Measurements from ENCODE around the gene PALLD. TPM values are rescaled to one million over a fixed set of nuclear protein-coding genes. Genes with fewer than 3 reads are reported as not detected.
"Not testable (repeated sequence)": the region's sequence is repeated elsewhere in the genome, so short reads cannot be mapped to it uniquely, and the experiment has no call there.

The PALLD gene
- total RNA-seq: 100 to 1,000 TPM; 705 to 752 TPM

DNA sequence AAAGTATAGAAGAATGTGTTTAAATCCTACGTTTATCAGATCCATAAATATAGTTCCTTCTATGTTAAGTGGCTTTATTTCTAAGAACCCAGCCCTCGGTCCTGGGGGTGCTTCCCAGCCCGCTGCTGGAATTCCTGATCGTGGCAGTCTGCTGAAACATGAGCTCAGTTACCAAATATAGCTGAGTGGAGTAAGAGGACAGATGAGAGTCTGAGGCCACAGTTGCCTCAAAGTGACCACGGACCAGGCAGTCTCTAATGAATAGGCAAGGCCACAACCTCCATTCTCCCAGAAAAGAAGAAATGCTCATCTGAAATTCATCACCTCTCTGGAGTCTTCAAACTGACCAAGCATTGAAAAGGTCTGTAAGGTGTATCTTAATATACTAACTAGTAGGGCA is at the start of gene PALLD:
TSS of gene PALLD (plus strand) at position 219 of the 400 bp plus-strand sequence.
- H3K4me1 ChIP-seq (ENCODE audit: control insufficient read depth in 1 of 2, low read depth in 2 of 2): no peaks in the 10 kb centered on the region
- no peak within 1 kb of the TSS for H3K4me3 ChIP-seq
- no peak for ATAC-seq (ENCODE audit: insufficient number of reproducible peaks, low FRiP score, low read depth)
- H3K27me3 ChIP-seq (replicated peaks; ENCODE audit: insufficient read depth): no peaks in the 10 kb centered on the region
- no peaks in the 10 kb centered on the region for H3K36me3 ChIP-seq
- no peak for DNase-seq (ENCODE audit: low spot score)
- no peaks in the 10 kb centered on the region for H3K9me3 ChIP-seq
- no peak within 1 kb of the TSS for H3K27ac ChIP-seq
- TF ChIP-seq, protein P1, sequence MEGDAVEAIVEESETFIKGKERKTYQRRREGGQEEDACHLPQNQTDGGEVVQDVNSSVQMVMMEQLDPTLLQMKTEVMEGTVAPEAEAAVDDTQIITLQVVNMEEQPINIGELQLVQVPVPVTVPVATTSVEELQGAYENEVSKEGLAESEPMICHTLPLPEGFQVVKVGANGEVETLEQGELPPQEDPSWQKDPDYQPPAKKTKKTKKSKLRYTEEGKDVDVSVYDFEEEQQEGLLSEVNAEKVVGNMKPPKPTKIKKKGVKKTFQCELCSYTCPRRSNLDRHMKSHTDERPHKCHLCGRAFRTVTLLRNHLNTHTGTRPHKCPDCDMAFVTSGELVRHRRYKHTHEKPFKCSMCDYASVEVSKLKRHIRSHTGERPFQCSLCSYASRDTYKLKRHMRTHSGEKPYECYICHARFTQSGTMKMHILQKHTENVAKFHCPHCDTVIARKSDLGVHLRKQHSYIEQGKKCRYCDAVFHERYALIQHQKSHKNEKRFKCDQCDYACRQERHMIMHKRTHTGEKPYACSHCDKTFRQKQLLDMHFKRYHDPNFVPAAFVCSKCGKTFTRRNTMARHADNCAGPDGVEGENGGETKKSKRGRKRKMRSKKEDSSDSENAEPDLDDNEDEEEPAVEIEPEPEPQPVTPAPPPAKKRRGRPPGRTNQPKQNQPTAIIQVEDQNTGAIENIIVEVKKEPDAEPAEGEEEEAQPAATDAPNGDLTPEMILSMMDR (IDR thresholded peaks at IDR 0.05): no peak

DNA sequence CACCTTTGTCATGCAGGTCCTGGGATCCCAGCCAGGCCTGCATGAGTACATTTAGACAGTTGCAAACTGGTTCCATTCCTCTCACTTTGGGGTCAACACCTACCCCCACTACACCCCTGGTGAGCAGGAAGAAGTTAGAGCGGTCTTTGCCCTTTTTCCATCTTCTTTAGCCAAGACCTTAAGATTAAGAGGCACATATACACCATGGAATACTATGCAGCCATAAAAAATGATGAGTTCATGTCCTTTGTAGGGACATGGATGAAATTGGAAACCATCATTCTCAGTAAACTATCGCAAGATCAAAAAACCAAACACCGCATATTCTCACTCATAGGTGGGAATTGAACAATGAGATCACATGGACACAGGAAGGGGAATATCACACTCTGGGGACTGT is 47.8 kb upstream of the PALLD start:
- H3K36me3 ChIP-seq; H3K27ac ChIP-seq; DNase-seq (ENCODE audit: low spot score); H3K27me3 ChIP-seq (replicated peaks; ENCODE audit: insufficient read depth); ATAC-seq (ENCODE audit: insufficient number of reproducible peaks, low FRiP score, low read depth); H3K9me3 ChIP-seq; H3K4me3 ChIP-seq; H3K4me1 ChIP-seq (ENCODE audit: control insufficient read depth in 1 of 2, low read depth in 2 of 2): not testable (repeated sequence)

DNA sequence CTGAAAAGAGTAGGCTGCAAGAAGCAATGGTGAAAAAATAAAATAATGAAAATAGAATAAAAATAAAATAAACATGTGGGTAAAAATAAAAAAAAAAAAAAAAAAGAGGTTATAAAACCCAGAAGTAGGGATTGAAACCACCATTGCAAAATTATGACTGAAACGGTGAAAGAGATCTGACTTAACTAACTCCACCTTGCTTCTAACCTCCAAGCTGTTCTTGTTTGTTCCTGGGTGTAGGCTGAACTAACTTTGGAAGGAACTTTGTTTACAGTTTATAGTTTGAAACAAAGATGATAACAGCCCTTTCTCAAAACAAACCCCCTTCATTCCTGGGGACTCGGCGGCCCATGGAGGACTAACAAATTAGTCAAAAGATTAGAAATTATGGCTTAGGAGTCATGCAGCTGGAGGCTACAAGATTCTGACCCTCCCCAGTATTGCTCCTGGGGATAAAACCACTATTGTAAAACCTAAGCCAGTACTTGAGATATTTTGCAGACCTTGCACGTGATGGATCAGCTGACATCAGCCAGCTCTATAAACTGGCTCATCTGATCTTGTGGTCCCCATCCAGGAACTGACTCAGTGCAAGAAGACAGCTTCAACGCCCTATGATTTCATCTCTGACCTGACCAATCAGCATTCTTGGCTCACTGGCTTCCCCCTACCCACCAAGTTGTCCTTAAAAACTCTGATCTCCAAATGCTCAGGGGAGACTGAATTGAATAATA is 47.0 kb upstream of the PALLD start:
- Histone ChIP-seq H3K36me3 (no peaks in the 10 kb centered on the region), H3K9me3 (no peaks in the 10 kb centered on the region), H3K27me3 (replicated peaks; ENCODE audit: insufficient read depth) (no peaks in the 10 kb centered on the region), H3K27ac (no peak overlapping the region), H3K4me1 (ENCODE audit: control insufficient read depth in 1 of 2, low read depth in 2 of 2) (no peaks in the 10 kb centered on the region), H3K4me3 (no peak overlapping the region)
- DNase-seq (ENCODE audit: low spot score) (no peak), ATAC-seq (ENCODE audit: insufficient number of reproducible peaks, low FRiP score, low read depth) (no peak)
- TF ChIP-seq, protein P1 (IDR thresholded peaks at IDR 0.05): no peak

DNA sequence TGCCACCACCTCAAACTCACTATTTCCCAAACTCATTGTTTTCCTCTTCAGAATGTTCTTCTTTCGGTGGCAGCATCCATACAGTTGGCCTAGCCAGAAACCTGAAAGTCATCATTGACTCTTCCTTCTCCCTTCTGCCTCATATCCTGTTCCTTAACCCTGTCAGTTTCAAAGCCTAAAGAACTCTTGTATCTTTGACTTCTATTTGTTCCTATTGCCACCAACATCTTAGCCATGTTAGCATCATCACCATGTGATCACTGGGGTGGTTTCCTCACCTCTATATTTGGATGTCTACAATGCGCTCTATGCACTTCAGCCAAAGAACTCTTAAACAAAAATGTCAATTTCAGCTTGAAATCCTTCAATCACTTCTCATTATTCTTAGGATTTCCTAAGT is 45.5 kb upstream of the PALLD start:
- ATAC-seq (ENCODE audit: insufficient number of reproducible peaks, low FRiP score, low read depth): no peak
- no peak overlapping the region for H3K27ac ChIP-seq
- H3K9me3 ChIP-seq: no peaks in the 10 kb centered on the region
- no peak for DNase-seq (ENCODE audit: low spot score)
- H3K4me3 ChIP-seq: no peak overlapping the region
- TF ChIP-seq, protein P1 (IDR thresholded peaks at IDR 0.05): no peak
- H3K4me1 ChIP-seq (ENCODE audit: control insufficient read depth in 1 of 2, low read depth in 2 of 2): no peaks in the 10 kb centered on the region
- no peaks in the 10 kb centered on the region for H3K27me3 ChIP-seq (replicated peaks; ENCODE audit: insufficient read depth)
- no peaks in the 10 kb centered on the region for H3K36me3 ChIP-seq

DNA sequence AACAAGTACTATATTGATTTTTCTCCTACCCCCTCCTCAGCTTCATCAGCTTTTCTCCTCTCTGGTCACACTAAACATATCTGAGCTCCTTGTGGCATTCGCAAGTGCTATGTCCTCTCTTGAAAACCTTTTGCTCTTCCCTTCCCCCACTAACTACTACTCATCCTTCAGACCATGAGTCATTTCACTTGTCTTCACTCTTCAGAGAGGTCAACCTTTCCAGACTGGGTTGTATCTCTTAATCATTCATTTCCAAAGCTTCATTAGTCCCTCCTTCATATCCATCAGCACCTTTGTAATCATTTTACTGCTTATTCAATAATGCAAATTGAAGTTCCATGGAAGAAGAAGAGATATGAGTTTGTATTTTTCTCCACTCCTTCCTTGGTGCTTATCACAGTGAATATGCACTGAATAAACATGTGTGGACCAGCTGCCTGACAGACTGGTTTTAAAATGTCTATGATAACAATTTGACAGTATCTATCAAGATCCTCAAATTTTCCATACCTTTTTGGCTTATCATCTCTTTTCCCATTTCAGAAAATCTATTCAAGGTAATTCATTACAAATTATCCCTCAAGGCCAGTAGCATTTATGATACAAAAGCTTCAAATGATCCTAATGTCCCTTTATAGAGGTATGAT is 45.0 kb upstream of the PALLD start:
- Histone ChIP-seq H3K27ac (no peak overlapping the region), H3K9me3 (no peaks in the 10 kb centered on the region), H3K36me3 (no peaks in the 10 kb centered on the region), H3K4me1 (ENCODE audit: control insufficient read depth in 1 of 2, low read depth in 2 of 2) (no peaks in the 10 kb centered on the region), H3K27me3 (replicated peaks; ENCODE audit: insufficient read depth) (no peaks in the 10 kb centered on the region), H3K4me3 (no peak overlapping the region)
- no peak for DNase-seq (ENCODE audit: low spot score)
- ATAC-seq (ENCODE audit: insufficient number of reproducible peaks, low FRiP score, low read depth): no peak
- TF ChIP-seq, protein P1 (IDR thresholded peaks at IDR 0.05): no peak
